T-helper 17 cell (primary cell): ENCODE results near the gene DSP. TPM values are rescaled to one million over a fixed set of nuclear protein-coding genes. Genes with fewer than 3 reads are reported as not detected.

Experiments
- ATAC-seq: fragments of 150-1000 bp; cut with Tn5 transposase; 2 replicates; pipeline ENCODE4 v1.10.0; 2021; ENCODE audit warnings: mild to moderate bottlenecking, moderate library complexity
- DNase-seq, 3 donors: peaks; one replicate each; pipeline versions ENCODE4 v3.0.0 to v3.0.0-alpha.2; 2020 to 2021
- H3K9me3 ChIP-seq: one replicate; pipeline ENCODE4 v1.7.0; 2013; ENCODE audit warnings: low read length, mild to moderate bottlenecking; ENCODE audit not compliant: control insufficient read depth, poor library complexity, severe bottlenecking
- H3K27ac Mint-ChIP-seq: one replicate; pipeline ENCODE4 v1.8.0; 2022; ENCODE audit warnings: mild to moderate bottlenecking, moderate library complexity, mixed read lengths
- H3K27me3 Mint-ChIP-seq: one replicate; pipeline ENCODE4 v1.8.0; 2022; ENCODE audit warnings: mixed read lengths
- H3K36me3 Mint-ChIP-seq: one replicate; pipeline ENCODE4 v1.8.0; 2022; ENCODE audit warnings: low read depth, mixed read lengths
- H3K4me1 Mint-ChIP-seq: one replicate; pipeline ENCODE4 v1.8.0; 2022; ENCODE audit warnings: mild to moderate bottlenecking, mixed read lengths
- H3K4me3 Mint-ChIP-seq: one replicate; pipeline ENCODE4 v1.8.0; 2022; ENCODE audit warnings: mild to moderate bottlenecking, moderate library complexity, mixed read lengths
- total RNA-seq, 4 donors: library from RNA in 2 of 4; stranded (reverse) in 2 of 4; gene quantifications; one replicate each; pipeline ENCODE4 v1.2.3 and lab custom pipeline; 2022 to 2026

The DSP gene
- total RNA-seq, 2 donors from 2014 or later: 0.05 TPM; not detected in 1

- no peaks in the 10 kb centered on the region for H3K36me3 Mint-ChIP-seq
- H3K4me3 Mint-ChIP-seq: no peak overlapping the region
- peaks cover 55% of the 10 kb centered on the region for H3K27me3 Mint-ChIP-seq
- H3K4me1 Mint-ChIP-seq: no peaks in the 10 kb centered on the region
- no peak for DNase-seq
- ATAC-seq: no peak
- no peak overlapping the region for H3K27ac Mint-ChIP-seq
- H3K9me3 ChIP-seq: no peaks in the 10 kb centered on the region
These were observed 15.1 kb downstream of the DSP start for GRCh38 chr6:7556394-7557106.

DNA sequence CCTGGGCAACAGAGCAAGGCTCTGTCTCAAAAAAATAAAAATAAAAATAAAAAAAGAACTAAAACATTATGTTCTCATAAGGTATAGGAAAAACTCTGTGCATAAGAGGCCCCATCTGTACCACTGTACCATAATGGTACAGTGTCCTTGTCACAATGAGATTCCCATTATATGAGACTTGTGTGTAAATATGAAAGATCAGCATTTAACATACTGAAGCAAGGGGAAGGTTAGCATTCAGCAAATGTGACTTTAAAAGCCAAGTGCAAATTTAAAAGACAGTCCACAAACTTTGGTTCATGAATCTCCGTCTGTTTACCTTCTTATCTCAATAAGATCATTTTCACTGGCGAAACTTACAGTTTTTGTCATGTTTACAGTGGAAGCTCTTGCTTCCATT, 16.2 kb downstream of the DSP start:
- DNase-seq (no peak), ATAC-seq (no peak)
- no peaks in the 10 kb centered on the region for H3K36me3 Mint-ChIP-seq
- peaks cover 57% of the 10 kb centered on the region for H3K27me3 Mint-ChIP-seq
- no peaks in the 10 kb centered on the region for H3K4me1 Mint-ChIP-seq
- H3K9me3 ChIP-seq: no peaks in the 10 kb centered on the region
- no peak overlapping the region for H3K4me3 Mint-ChIP-seq
- no peak overlapping the region for H3K27ac Mint-ChIP-seq

- no peak overlapping the region for H3K27ac Mint-ChIP-seq
- peaks cover 59% of the 10 kb centered on the region for H3K27me3 Mint-ChIP-seq
- no peaks in the 10 kb centered on the region for H3K4me1 Mint-ChIP-seq
- DNase-seq (no peak), ATAC-seq (no peak)
- no peaks in the 10 kb centered on the region for H3K9me3 ChIP-seq
- H3K36me3 Mint-ChIP-seq: peaks cover 3% of the 10 kb centered on the region
- no peak overlapping the region for H3K4me3 Mint-ChIP-seq
These were observed 17.3 kb downstream of the DSP start for GRCh38 chr6:7558781-7559180.

DNA sequence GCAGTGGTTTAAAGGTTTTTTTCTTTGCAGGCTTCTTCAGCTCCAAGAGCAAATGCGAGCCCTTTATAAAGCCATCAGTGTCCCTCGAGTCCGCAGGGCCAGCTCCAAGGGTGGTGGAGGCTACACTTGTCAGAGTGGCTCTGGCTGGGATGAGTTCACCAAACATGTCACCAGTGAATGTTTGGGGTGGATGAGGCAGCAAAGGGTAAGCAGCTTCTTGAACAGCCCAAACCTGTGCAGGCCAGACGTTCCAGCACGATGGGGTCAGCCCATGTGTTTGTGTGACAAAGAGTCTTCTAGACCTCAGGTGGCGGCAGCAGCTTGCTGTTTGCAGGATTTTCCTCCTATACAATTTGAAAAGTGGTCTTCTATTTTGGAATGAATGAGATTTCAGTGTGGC, 17.7 kb downstream of the DSP start:
- ATAC-seq: no peak
- H3K9me3 ChIP-seq: no peaks in the 10 kb centered on the region
- peaks cover 63% of the 10 kb centered on the region for H3K27me3 Mint-ChIP-seq

GRCh38 chr6:7559651-7560385, 18.3 kb downstream of the DSP start:
- ATAC-seq (no peak), DNase-seq (no peak)
- no peaks in the 10 kb centered on the region for H3K4me1 Mint-ChIP-seq
- no peak overlapping the region for H3K4me3 Mint-ChIP-seq
- no peak overlapping the region for H3K27ac Mint-ChIP-seq
- peaks cover 3% of the 10 kb centered on the region for H3K36me3 Mint-ChIP-seq
- no peaks in the 10 kb centered on the region for H3K9me3 ChIP-seq
- peaks cover 66% of the 10 kb centered on the region for H3K27me3 Mint-ChIP-seq

More for the DNA sequence above, 17.7 kb downstream of the DSP start:
- Mint-ChIP-seq H3K4me3 (no peak overlapping the region), H3K4me1 (no peaks in the 10 kb centered on the region), H3K27ac (no peak overlapping the region), H3K36me3 (peaks cover 3% of the 10 kb centered on the region)
- DNase-seq: no peak

DNA sequence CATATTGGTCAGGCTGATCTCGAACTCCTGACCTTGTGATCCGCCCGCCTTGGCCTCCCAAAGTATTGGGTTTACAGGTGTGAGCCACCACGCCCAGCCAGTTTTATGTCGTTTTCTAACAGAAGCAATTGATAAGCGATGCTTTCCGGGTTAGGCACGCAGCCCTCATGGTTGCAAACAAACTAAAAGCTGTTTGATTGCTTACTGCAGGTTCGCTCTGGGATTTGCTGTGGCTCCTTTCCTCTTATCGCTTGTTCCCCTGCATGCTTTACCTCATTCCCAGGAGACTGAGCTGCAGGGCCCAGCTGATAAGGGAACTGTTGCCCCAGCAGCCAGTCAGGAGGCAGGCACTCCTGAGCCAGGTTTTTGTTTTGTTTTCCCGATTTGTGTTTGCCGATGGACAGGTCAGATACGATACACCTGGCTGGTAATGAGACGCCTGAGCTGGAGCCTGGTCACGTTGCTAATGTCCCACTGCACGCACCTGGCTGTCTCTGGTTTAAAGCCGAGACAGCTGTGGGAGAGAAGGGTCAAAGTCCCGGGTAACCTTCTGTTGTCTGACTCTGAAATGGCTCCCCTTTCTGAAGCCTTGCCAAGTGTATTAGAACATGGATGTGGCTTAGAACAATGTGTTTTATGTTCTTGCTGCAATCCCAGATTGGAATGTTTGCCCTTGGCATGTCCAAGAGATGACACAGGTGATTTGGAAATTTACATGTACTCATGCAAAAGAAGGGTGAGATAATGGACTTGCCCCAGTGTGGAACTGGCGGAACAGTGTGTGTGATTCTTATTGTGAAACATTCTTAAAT, 19.9 kb downstream of the DSP start:
- H3K36me3 Mint-ChIP-seq: peaks cover 3% of the 10 kb centered on the region
- DNase-seq (no peak), ATAC-seq (no peak)
- H3K9me3 ChIP-seq: no peaks in the 10 kb centered on the region
- no peak overlapping the region for H3K4me3 Mint-ChIP-seq
- H3K27me3 Mint-ChIP-seq: peaks cover 67% of the 10 kb centered on the region
- H3K27ac Mint-ChIP-seq: no peak overlapping the region
- no peaks in the 10 kb centered on the region for H3K4me1 Mint-ChIP-seq

GRCh38 chr6:7562769-7563168, 21.3 kb downstream of the DSP start:
- H3K27ac Mint-ChIP-seq: no peak overlapping the region
- H3K4me1 Mint-ChIP-seq: no peaks in the 10 kb centered on the region
- DNase-seq (no peak), ATAC-seq (no peak)
- peaks cover 3% of the 10 kb centered on the region for H3K36me3 Mint-ChIP-seq
- H3K9me3 ChIP-seq: no peaks in the 10 kb centered on the region
- peaks cover 69% of the 10 kb centered on the region for H3K27me3 Mint-ChIP-seq
- H3K4me3 Mint-ChIP-seq: no peak overlapping the region

DNA sequence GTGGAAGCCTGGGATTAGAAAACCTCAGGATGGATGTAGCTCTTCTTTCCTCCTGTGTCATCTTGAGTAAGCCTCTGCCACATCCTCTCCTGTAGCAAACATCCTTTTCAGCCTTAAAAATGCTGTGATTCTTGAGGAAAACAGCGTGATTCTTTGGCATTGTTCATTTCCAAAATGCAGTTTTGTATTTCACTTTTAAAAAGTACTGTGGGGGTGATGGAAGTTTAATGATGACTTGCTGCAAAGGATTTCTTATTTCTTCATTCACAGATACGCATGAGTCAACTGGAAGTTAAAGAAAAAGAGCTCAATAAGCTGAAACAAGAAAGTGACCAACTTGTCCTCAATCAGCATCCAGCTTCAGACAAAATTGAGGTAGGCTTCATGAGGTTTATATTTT, 24.6 kb downstream of the DSP start:
- Mint-ChIP-seq H3K4me1 (no peaks in the 10 kb centered on the region), H3K4me3 (no peak overlapping the region), H3K27me3 (peaks cover 80% of the 10 kb centered on the region), H3K36me3 (peaks cover 3% of the 10 kb centered on the region), H3K27ac (no peak overlapping the region)
- no peak for ATAC-seq
- no peak for DNase-seq
- no peaks in the 10 kb centered on the region for H3K9me3 ChIP-seq

DNA sequence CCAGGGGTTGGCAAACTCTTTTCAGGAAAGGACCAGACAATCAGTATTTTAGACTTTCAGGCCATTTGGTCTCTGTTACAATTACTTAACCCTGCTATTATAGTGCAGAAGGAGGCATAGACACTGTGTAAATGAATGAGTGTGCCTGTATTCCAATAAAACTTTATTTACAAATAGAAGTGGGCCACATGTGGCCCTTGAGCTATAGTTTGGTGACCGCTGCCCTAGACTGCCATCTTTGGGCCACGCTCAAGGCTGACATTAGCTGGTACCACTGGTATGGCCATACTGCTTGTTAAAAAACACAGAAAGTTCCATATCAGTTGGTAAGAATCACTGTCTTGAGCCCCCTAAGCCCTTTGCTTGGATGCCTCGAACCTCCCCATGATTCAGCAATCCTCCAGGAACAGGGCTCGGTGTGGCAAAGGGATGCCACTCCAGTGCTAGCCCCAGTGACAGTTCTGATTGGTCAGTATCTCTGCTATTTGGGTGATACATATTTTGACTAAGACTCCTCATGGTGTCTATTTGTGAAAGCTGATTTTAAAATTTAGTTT, 25.2 kb downstream of the DSP start:
- H3K27me3 Mint-ChIP-seq: peaks cover 79% of the 10 kb centered on the region
- H3K9me3 ChIP-seq: no peaks in the 10 kb centered on the region
- DNase-seq (no peak), ATAC-seq (no peak)
- peaks cover 3% of the 10 kb centered on the region for H3K36me3 Mint-ChIP-seq
- H3K4me3 Mint-ChIP-seq: no peak overlapping the region
- H3K27ac Mint-ChIP-seq: no peak overlapping the region
- H3K4me1 Mint-ChIP-seq: no peaks in the 10 kb centered on the region

DNA sequence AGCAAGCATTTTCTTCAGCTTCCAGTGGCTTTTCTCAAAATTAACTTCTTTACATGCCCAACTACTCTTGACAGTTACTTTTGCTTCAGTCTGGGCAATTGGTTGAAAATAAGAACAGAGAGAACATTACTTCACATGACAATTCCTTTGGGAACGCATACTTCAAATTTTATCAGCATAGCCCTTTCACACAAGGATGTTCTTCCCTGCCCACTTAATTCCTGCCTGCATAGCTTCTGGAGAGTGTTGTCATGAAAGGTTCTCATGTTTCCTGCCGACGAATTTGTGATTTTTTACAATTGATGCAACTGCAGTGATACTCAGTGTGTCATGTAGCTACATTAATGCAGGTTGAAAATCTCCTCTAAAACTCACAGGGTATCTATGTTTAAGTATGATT, 26.6 kb downstream of the DSP start:
- H3K27me3 Mint-ChIP-seq: peaks cover 80% of the 10 kb centered on the region

GRCh38 chr6:7569082-7569481, 27.6 kb downstream of the DSP start:
- Mint-ChIP-seq H3K4me3 (no peak overlapping the region), H3K4me1 (no peaks in the 10 kb centered on the region), H3K36me3 (no peaks in the 10 kb centered on the region), H3K27me3 (peaks cover 77% of the 10 kb centered on the region), H3K27ac (no peak overlapping the region)
- DNase-seq (no peak), ATAC-seq (no peak)
- no peaks in the 10 kb centered on the region for H3K9me3 ChIP-seq

More for the DNA sequence above, 26.6 kb downstream of the DSP start:
- Mint-ChIP-seq H3K27ac (no peak overlapping the region), H3K36me3 (peaks cover 3% of the 10 kb centered on the region), H3K4me3 (no peak overlapping the region), H3K4me1 (no peaks in the 10 kb centered on the region)
- H3K9me3 ChIP-seq: no peaks in the 10 kb centered on the region
- ATAC-seq (no peak), DNase-seq (no peak)

DNA sequence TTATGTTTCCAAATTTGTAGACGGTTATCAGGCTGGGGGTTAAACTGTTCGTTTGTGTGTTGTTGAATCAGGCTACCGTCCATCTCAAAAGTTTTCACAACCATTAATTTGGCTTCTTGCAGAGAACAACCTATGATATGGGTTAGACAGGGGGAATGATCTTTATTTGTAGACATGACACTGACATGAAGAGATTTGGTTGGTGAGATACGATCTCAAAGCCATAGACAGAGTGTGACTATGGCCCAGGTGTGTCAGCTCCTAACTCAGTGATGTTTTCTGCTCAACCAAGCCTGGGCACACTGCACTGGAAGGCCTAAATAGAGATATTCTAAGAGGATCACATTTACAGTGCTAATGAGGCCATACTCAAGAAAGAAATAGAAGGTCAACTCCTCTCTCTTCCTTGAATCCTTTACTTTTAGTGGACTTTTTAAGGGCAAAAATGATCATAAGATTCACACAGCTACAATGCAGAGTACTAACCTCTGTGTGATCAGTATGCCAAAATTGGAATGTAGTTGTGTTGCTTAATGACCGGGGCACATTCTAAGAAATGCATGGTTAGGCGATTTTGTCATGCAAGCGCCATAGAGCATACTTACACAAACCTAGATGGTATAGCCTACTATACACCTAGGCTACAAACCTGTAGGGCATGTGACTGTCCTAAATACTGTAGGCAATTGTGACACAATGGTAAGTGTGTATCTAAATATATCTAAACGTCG, 30.9 kb downstream of the DSP start:
- H3K9me3 ChIP-seq: no peaks in the 10 kb centered on the region
- ATAC-seq (no peak), DNase-seq (no peak)
- no peak overlapping the region for H3K4me3 Mint-ChIP-seq
- no peak overlapping the region for H3K27ac Mint-ChIP-seq
- no peaks in the 10 kb centered on the region for H3K36me3 Mint-ChIP-seq
- no peaks in the 10 kb centered on the region for H3K4me1 Mint-ChIP-seq
- peaks cover 65% of the 10 kb centered on the region for H3K27me3 Mint-ChIP-seq
